Stimulated activated naive B cell treated with anti-CD40 and anti-IgM and Interleukin-4, amounts not matched to agents 10 μg/mL and 1 μg/mL and 100 μg/mL, for 72 hours (primary cell): ENCODE results near the gene OTOR.
A peak's percentile ranks its signal among the peaks of the same experiment; 100 is the strongest.

ENCODE experiments used
- ATAC-seq, 2 donors: fragments of 150-1000 bp; cut with Tn5 transposase; replicated peaks; 2 replicates each; pipeline ENCODE4 v1.10.0; 2021; ENCODE audit warnings: moderate library complexity in 1 of 2
- DNase-seq: peaks from one replicate; pipeline ENCODE4 v3.0.0; 2021
- H3K27ac Mint-ChIP-seq: one replicate; pipeline ENCODE4 v1.8.0; 2022; ENCODE audit warnings: mild to moderate bottlenecking, mixed read lengths
- H3K27me3 Mint-ChIP-seq, 2 donors: one replicate each; pipeline ENCODE4 v1.8.0; 2022; ENCODE audit warnings: mixed read lengths in 2 of 2
- H3K36me3 Mint-ChIP-seq, 2 donors: one replicate each; pipeline ENCODE4 v1.8.0; 2022; ENCODE audit warnings: mixed read lengths in 2 of 2, mild to moderate bottlenecking in 1 of 2
- H3K4me1 Mint-ChIP-seq, 2 donors: one replicate each; pipeline ENCODE4 v1.8.0; 2022; ENCODE audit warnings: mixed read lengths in 2 of 2, mild to moderate bottlenecking in 1 of 2
- H3K4me3 Mint-ChIP-seq, 2 donors: one replicate each; pipeline ENCODE4 v1.8.0; 2022; ENCODE audit warnings: mild to moderate bottlenecking in 2 of 2, mixed read lengths in 2 of 2, moderate library complexity in 1 of 2
- H3K9me3 Mint-ChIP-seq, 2 donors: one replicate each; pipeline ENCODE4 v1.8.0; 2022; ENCODE audit warnings: mixed read lengths in 2 of 2, mild to moderate bottlenecking in 1 of 2

The OTOR gene

GRCh38 chr20:16729565-16730460 lies 18.3 kb upstream of the OTOR start, which contains the start of gene SNRPB2:
TSS of gene SNRPB2 (plus strand) at chr20:16730026. CDS start at chr20:16731703, 1,677 bp downstream.
- peaks cover 14 to 41% of the 10 kb centered on the region in 2 donors for H3K4me1 Mint-ChIP-seq

GRCh38 chr20:16732506-16733152 lies 15.5 kb upstream of the OTOR start:
- DNase-seq (no peak), ATAC-seq (no peak)
- Mint-ChIP-seq H3K27ac (no peak overlapping the region), H3K9me3 (peaks cover 0 to 4% of the 10 kb centered on the region in 2 donors), H3K4me1 (peaks cover 16 to 41% of the 10 kb centered on the region in 2 donors), H3K36me3 (peaks cover 28 to 35% of the 10 kb centered on the region in 2 donors), H3K4me3 (no peak overlapping the region), H3K27me3 (peaks cover 6% of the 10 kb centered on the region in 2 donors)

More at GRCh38 chr20:16729565-16730460, 18.3 kb upstream of the OTOR start, which contains the start of gene SNRPB2:
- ATAC-seq, result peak; percentile 97 to 98
- DNase-seq, result peak; percentile 90
- Mint-ChIP-seq H3K27me3 (peaks cover 15 to 25% of the 10 kb centered on the region in 2 donors), H3K36me3 (peaks cover 20 to 21% of the 10 kb centered on the region in 2 donors), H3K9me3 (peaks cover 0 to 4% of the 10 kb centered on the region in 2 donors), H3K4me3 (peak within 1 kb of the TSS; percentile 95 to 100), H3K27ac (peak within 1 kb of the TSS; percentile 100)

- no peaks in the 10 kb centered on the region for H3K9me3 Mint-ChIP-seq
- no peak overlapping the region for H3K27ac Mint-ChIP-seq
- H3K4me1 Mint-ChIP-seq, result peaks cover 0 to 3% of the 10 kb centered on the region in 2 donors
- peaks cover 4% of the 10 kb centered on the region in 2 donors for H3K27me3 Mint-ChIP-seq
- H3K36me3 Mint-ChIP-seq, result peaks cover 33 to 54% of the 10 kb centered on the region in 2 donors
- DNase-seq (no peak), ATAC-seq (no peak)
- no peak overlapping the region for H3K4me3 Mint-ChIP-seq
Measured at GRCh38 chr20:16740365-16741072, 7.6 kb upstream of the OTOR start.

- no peak for ATAC-seq
- no peaks in the 10 kb centered on the region for H3K9me3 Mint-ChIP-seq
- H3K4me3 Mint-ChIP-seq, result no peak overlapping the region
- no peak for DNase-seq
- H3K36me3 Mint-ChIP-seq, result peaks cover 21 to 38% of the 10 kb centered on the region in 2 donors
- H3K27me3 Mint-ChIP-seq, result peaks cover 4 to 12% of the 10 kb centered on the region in 2 donors
- H3K4me1 Mint-ChIP-seq, result no peaks in the 10 kb centered on the region
- no peak overlapping the region for H3K27ac Mint-ChIP-seq
Measured at GRCh38 chr20:16744178-16744807, 3.9 kb upstream of the OTOR start.

- DNase-seq (no peak), ATAC-seq (no peak)
- no peaks in the 10 kb centered on the region for H3K9me3 Mint-ChIP-seq
- peaks cover 19 to 28% of the 10 kb centered on the region in 2 donors for H3K36me3 Mint-ChIP-seq
- H3K4me1 Mint-ChIP-seq, result no peaks in the 10 kb centered on the region
- no peak overlapping the region for H3K27ac Mint-ChIP-seq
- H3K27me3 Mint-ChIP-seq, result peaks cover 8 to 18% of the 10 kb centered on the region in 2 donors
- no peak overlapping the region for H3K4me3 Mint-ChIP-seq
Measured at GRCh38 chr20:16745204-16745603, 3.0 kb upstream of the OTOR start.

- ATAC-seq (no peak), DNase-seq (no peak)
- no peak overlapping the region for H3K27ac Mint-ChIP-seq
- no peaks in the 10 kb centered on the region for H3K9me3 Mint-ChIP-seq
- H3K27me3 Mint-ChIP-seq, result peaks cover 14 to 25% of the 10 kb centered on the region in 2 donors
- peaks cover 0 to 6% of the 10 kb centered on the region in 2 donors for H3K4me1 Mint-ChIP-seq
- H3K36me3 Mint-ChIP-seq, result peaks cover 10 to 14% of the 10 kb centered on the region in 2 donors
- no peak overlapping the region for H3K4me3 Mint-ChIP-seq
Measured at GRCh38 chr20:16747291-16747811, 807 bp upstream of the OTOR start.

GRCh38 chr20:16749573-16749972 lies 1.4 kb downstream of the OTOR start:
- H3K4me3 Mint-ChIP-seq, result no peak overlapping the region
- H3K4me1 Mint-ChIP-seq, result peaks cover 0 to 10% of the 10 kb centered on the region in 2 donors
- no peaks in the 10 kb centered on the region for H3K9me3 Mint-ChIP-seq
- H3K36me3 Mint-ChIP-seq, result no peaks in the 10 kb centered on the region
- DNase-seq (no peak), ATAC-seq (no peak)
- H3K27me3 Mint-ChIP-seq, result peaks cover 14 to 35% of the 10 kb centered on the region in 2 donors
- no peak overlapping the region for H3K27ac Mint-ChIP-seq

GRCh38 chr20:16752082-16752481 lies 3.9 kb downstream of the OTOR start:
- no peak overlapping the region for H3K27ac Mint-ChIP-seq
- peak; percentile 60 to 73 for ATAC-seq

GRCh38 chr20:16752901-16753300 lies 4.7 kb downstream of the OTOR start:
- H3K9me3 Mint-ChIP-seq, result peaks cover 9 to 15% of the 10 kb centered on the region in 2 donors
- peaks cover 0 to 10% of the 10 kb centered on the region in 2 donors for H3K4me1 Mint-ChIP-seq
- H3K4me3 Mint-ChIP-seq, result no peak overlapping the region
- H3K36me3 Mint-ChIP-seq, result peaks cover 0 to 6% of the 10 kb centered on the region in 2 donors
- DNase-seq (no peak), ATAC-seq (no peak)
- H3K27ac Mint-ChIP-seq, result no peak overlapping the region
- H3K27me3 Mint-ChIP-seq, result peaks cover 15 to 52% of the 10 kb centered on the region in 2 donors

More at GRCh38 chr20:16752082-16752481, 3.9 kb downstream of the OTOR start:
- peaks cover 9 to 14% of the 10 kb centered on the region in 2 donors for H3K9me3 Mint-ChIP-seq
- H3K4me3 Mint-ChIP-seq, result no peak overlapping the region
- DNase-seq, result no peak
- peaks cover 10 to 48% of the 10 kb centered on the region in 2 donors for H3K27me3 Mint-ChIP-seq
- peaks cover 0 to 6% of the 10 kb centered on the region in 2 donors for H3K36me3 Mint-ChIP-seq
- H3K4me1 Mint-ChIP-seq, result peaks cover 0 to 10% of the 10 kb centered on the region in 2 donors

- Mint-ChIP-seq H3K4me3 (no peak overlapping the region), H3K27me3 (peaks cover 20 to 60% of the 10 kb centered on the region in 2 donors), H3K36me3 (peaks cover 0 to 6% of the 10 kb centered on the region in 2 donors), H3K4me1 (no peaks in the 10 kb centered on the region), H3K27ac (no peak overlapping the region), H3K9me3 (peaks cover 9 to 15% of the 10 kb centered on the region in 2 donors)
- DNase-seq (no peak), ATAC-seq (no peak)
Measured at GRCh38 chr20:16758454-16759180, 10.5 kb downstream of the OTOR start.

GRCh38 chr20:16759181-16759563 lies 11.0 kb downstream of the OTOR start:
- ATAC-seq (no peak), DNase-seq (no peak)
- H3K4me1 Mint-ChIP-seq, result no peaks in the 10 kb centered on the region
- H3K36me3 Mint-ChIP-seq, result peaks cover 0 to 6% of the 10 kb centered on the region in 2 donors
- H3K4me3 Mint-ChIP-seq, result no peak overlapping the region
- no peak overlapping the region for H3K27ac Mint-ChIP-seq
- H3K27me3 Mint-ChIP-seq, result peaks cover 23 to 61% of the 10 kb centered on the region in 2 donors
- peaks cover 9 to 15% of the 10 kb centered on the region in 2 donors for H3K9me3 Mint-ChIP-seq

GRCh38 chr20:16760431-16761304 lies 12.5 kb downstream of the OTOR start:
- DNase-seq (no peak), ATAC-seq (peak in 1 of 2 donors; percentile 14)
- H3K4me1 Mint-ChIP-seq, result no peaks in the 10 kb centered on the region
- H3K9me3 Mint-ChIP-seq, result peaks cover 9 to 12% of the 10 kb centered on the region in 2 donors
- H3K27ac Mint-ChIP-seq, result no peak overlapping the region
- peaks cover 0 to 4% of the 10 kb centered on the region in 2 donors for H3K36me3 Mint-ChIP-seq
- H3K4me3 Mint-ChIP-seq, result no peak overlapping the region
- H3K27me3 Mint-ChIP-seq, result peaks cover 32 to 56% of the 10 kb centered on the region in 2 donors
